ENCODE measurements around the gene SLC6A16. TPM values are rescaled to one million over a fixed set of nuclear protein-coding genes. Genes with fewer than 3 reads are reported as not detected.
"Not testable (repeated sequence)": the region's sequence is repeated elsewhere in the genome, so short reads cannot be mapped to it uniquely, and the experiment has no call there.

The SLC6A16 gene
- total and polyA plus RNA-seq, 11 donors, result 0.27 to 1.3 (median 0.40) TPM

GRCh38 chr19:49328741-49329140, 3.8 kb upstream of the SLC6A16 start:
- Histone ChIP-seq H3K9me3 (no peaks in the 10 kb centered on the region), H3K4me3 (no peak overlapping the region), H3K27me3 (no peaks in the 10 kb centered on the region), H3K4me1 (peaks cover 0 to 34% (median 0%) of the 10 kb centered on the region in 12 donors), H3K36me3 (peaks cover 0 to 5% (median 0%) of the 10 kb centered on the region in 9 donors), H3K27ac (no peak overlapping the region)
- TF ChIP-seq CTCF (IDR thresholded peaks at IDR 0.05), result no peak
- TF ChIP-seq POLR2A (IDR thresholded peaks at IDR 0.05), result no peak
- WGBS, 4 donors, result 90 to 93% (median 92%) methylated on average over 2 of the region's 2 CpGs
- intact Hi-C loops (cut with DNase I), result no loop called here
- DNase-seq, result no peak
- no peak for ATAC-seq

DNA sequence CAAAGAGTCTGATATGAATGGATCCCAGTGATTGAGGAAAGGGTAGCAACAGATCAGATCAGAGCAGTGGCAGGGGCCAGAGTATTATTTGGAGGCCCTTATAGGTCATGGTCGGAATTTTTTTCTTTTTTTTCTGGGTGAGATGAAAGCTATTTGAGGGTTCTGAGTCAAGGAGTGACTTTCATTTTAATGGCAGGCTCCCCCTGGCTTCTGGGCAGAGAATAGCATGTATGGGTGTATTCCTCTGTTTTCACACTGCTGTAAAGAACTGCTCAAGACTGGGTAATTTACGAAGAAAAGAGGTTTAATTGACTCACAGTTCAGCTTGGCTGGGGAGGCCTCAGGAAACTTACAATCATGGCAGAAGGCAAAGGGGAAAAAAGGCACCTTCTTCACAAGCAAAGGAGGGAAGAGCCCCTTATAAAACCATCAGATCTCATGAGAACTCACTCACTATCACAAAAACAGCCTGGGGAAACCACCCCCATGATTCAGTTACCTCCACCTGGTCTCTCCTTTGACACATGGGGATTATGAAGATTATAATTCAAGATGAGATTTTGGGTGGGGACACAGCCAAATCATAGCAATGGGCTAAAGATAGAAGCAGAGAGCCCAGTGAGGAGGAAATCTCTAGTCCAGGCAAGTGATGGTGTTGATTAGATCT, 3.0 kb upstream of the SLC6A16 start:
- TF ChIP-seq POLR2A (IDR thresholded peaks at IDR 0.05), result no peak
- TF ChIP-seq CTCF (IDR thresholded peaks at IDR 0.05), result peak; percentile 31 to 69 (median 58)
- peaks cover 0 to 27% (median 0%) of the 10 kb centered on the region in 12 donors for H3K4me1 ChIP-seq
- H3K27ac ChIP-seq, result no peak overlapping the region
- WGBS, 4 donors, result 57 to 70% (median 62%) methylated on average over 2 of the region's 2 CpGs
- no peak for ATAC-seq
- no peak for DNase-seq
- H3K36me3 ChIP-seq, result peaks cover 0 to 5% (median 0%) of the 10 kb centered on the region in 9 donors
- intact Hi-C loops (cut with DNase I), result no loop called here
- H3K27me3 ChIP-seq, result no peaks in the 10 kb centered on the region
- peaks cover 0 to 7% (median 1%) of the 10 kb centered on the region in 12 donors for H3K9me3 ChIP-seq
- H3K4me3 ChIP-seq, result no peak overlapping the region

DNA sequence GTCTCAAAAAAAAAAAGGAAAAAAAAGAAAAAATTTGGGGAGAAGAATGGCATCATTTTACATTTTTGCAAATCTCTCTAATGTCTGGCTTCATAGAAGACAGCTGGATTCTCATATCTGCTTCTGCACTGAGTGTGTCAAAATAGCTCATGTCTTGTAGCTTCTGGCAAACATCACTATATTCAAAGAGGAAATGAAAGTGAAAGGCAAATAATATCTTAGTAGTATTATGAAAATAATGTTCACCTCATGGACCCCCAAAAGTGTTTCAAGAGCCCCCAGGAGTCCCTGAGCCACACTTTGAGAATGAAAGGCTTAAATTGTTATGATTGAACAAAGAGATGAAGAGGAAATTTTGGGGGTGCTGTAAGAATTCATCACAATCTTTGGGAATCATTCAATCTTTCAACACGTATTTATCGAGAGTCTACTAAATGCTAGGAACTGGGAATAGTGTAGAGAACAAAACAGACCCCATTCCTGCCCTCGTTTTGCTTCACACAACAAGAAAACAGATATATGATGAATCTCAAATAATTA, 1.2 kb upstream of the SLC6A16 start:
- Histone ChIP-seq H3K27ac (no peak overlapping the region), H3K9me3 (peaks cover 0 to 23% (median 3%) of the 10 kb centered on the region in 12 donors), H3K4me1 (peaks cover 0 to 18% (median 0%) of the 10 kb centered on the region in 12 donors), H3K27me3 (no peaks in the 10 kb centered on the region), H3K36me3 (peaks cover 0 to 7% (median 0%) of the 10 kb centered on the region in 9 donors), H3K4me3 (no peak overlapping the region)
- TF ChIP-seq POLR2A (IDR thresholded peaks at IDR 0.05) (no peak), CTCF (IDR thresholded peaks at IDR 0.05) (no peak)
- ATAC-seq (no peak), DNase-seq (no peak)
- intact Hi-C loops (cut with DNase I), result no loop called here
- 86 to 94% (median 89%) methylated on average over 3 of the region's 3 CpGs for WGBS, 4 donors

DNA sequence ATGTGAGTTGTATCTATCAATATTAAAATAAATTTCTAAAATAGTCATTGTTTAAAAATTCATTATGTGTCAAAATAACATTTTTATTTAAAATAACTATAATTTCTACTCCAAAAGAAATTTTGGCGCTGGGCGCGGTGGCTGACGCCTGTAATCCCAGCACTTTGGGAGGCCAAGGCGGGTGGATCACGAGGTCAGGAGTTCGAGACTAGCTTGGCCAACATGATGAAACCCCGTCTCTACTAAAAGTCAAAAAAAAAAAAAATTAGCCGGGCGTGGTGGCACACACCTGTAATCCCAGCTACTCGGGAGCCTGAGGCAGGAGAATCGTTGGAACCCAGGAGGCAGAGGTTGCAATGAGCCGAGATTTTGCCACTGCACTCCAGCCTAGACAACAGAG, 765 bp upstream of the SLC6A16 start:
- H3K27me3 ChIP-seq; H3K27ac ChIP-seq; ATAC-seq; H3K4me3 ChIP-seq; DNase-seq; intact Hi-C loops (cut with DNase I); H3K36me3 ChIP-seq: not testable (repeated sequence)
- WGBS, 4 donors, result 94 to 97% (median 96%) methylated on average over 13 of the region's 13 CpGs
- H3K9me3 ChIP-seq, result peaks cover 0 to 28% (median 3%) of the 10 kb centered on the region in 12 donors
- H3K4me1 ChIP-seq, result peaks cover 0 to 14% (median 0%) of the 10 kb centered on the region in 12 donors

All from heart left ventricle (tissue), 16 donors.